Fibroblast of upper back skin (primary cell): ENCODE data around the gene KRT73.

Experiments
- DNase-seq: peaks from one replicate; pipeline ENCODE4 v3.0.0-alpha.2; 2013

KRT73 gene

GRCh38 chr12:52616680-52617402, 1.5 kb downstream of the KRT73 start:
- no peak for DNase-seq

GRCh38 chr12:52615912-52616311, 2.4 kb downstream of the KRT73 start:
- no peak for DNase-seq

GRCh38 chr12:52615208-52615868, 3.0 kb downstream of the KRT73 start:
- peak; percentile 4 for DNase-seq

GRCh38 chr12:52614381-52615207, 3.8 kb downstream of the KRT73 start:
- DNase-seq: no peak

- no peak for DNase-seq
Measured at GRCh38 chr12:52613384-52614030, 4.9 kb downstream of the KRT73 start.

GRCh38 chr12:52612431-52613383, 5.7 kb downstream of the KRT73 start:
- DNase-seq: no peak

- DNase-seq: no peak
Measured at GRCh38 chr12:52611080-52611468, 7.3 kb downstream of the KRT73 start.

- DNase-seq: no peak
Measured at GRCh38 chr12:52608826-52609630, 9.3 kb downstream of the KRT73 start.

- DNase-seq: no peak
Measured at GRCh38 chr12:52608161-52608560, 10.2 kb downstream of the KRT73 start.

GRCh38 chr12:52607314-52607713, 11.0 kb downstream of the KRT73 start:
- DNase-seq: no peak

- DNase-seq: no peak
Measured at GRCh38 chr12:52606581-52607218, 11.7 kb downstream of the KRT73 start.

- DNase-seq: no peak
Measured at GRCh38 chr12:52606096-52606495, 12.3 kb downstream of the KRT73 start.

- no peak for DNase-seq
Measured at GRCh38 chr12:52605542-52605941, 12.8 kb downstream of the KRT73 start.

- DNase-seq: no peak
Measured at GRCh38 chr12:52604859-52605258, 13.5 kb downstream of the KRT73 start.

GRCh38 chr12:52603314-52603713, 15.0 kb downstream of the KRT73 start:
- DNase-seq: peak; percentile 2

- DNase-seq: no peak
Measured at GRCh38 chr12:52602552-52602951, 15.8 kb downstream of the KRT73 start.

- no peak for DNase-seq
Measured at GRCh38 chr12:52601671-52602070, 16.7 kb downstream of the KRT73 start.

- no peak for DNase-seq
Measured at GRCh38 chr12:52600941-52601481, 17.3 kb downstream of the KRT73 start, which contains the start of gene KRT72. Gene KRT72, minus strand, starts transcription at chr12:52601463. Its CDS starts 11 bp downstream, at chr12:52601452.

- no peak for DNase-seq
Measured at GRCh38 chr12:52600475-52600874, 17.9 kb downstream of the KRT73 start.

GRCh38 chr12:52600071-52600470, 18.3 kb downstream of the KRT73 start:
- DNase-seq: no peak
